Measurements from ENCODE around the gene COPS6. TPM values are rescaled to one million over a fixed set of nuclear protein-coding genes. Genes with fewer than 3 reads are reported as not detected.

COPS6 gene
- total RNA-seq, 1 donor from 2014 or later = 77.4 TPM

DNA sequence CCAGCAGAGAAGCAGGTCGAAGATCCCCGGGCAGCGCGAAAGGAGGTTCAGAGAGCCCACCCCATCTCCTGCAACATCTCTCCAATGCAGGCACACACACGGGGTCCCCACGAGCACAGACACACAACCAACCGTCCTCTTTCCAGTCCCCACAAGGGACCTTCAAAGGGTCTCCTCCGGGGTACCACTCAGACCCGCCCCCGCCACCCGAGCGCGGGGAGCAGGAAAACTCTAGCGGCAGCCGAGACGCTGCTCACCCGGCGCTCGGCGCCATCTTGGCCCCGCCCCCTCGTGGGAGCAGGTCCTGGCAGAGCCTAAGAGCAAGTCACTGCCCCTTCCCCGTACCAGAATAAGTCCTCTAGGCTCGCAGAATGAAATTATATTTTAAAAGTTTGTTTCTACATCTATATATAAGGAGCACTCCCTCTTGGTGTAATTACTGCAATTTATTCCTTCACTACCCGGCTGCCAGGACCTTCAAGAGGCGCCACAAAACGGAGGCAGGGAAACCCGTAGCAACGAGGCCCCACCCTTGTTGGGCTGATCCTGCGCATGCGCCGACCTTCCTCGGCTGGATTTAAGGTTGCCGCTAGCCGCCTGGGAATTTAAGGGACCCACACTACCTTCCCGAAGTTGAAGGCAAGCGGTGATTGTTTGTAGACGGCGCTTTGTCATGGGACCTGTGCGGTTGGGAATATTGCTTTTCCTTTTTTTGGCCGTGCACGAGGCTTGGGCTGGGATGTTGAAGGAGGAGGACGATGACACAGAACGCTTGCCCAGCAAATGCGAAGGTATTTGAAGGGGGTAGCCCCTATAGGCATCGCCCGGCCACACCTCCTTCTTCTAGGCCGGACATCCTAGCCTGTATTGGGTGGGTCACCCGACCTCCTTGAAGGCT, 30.6 kb downstream of the COPS6 start, which contains the start of the genes CNPY4 and TAF6:
CNPY4 (plus strand) TSS at position 563 of the 898 bp plus-strand sequence; CDS start at position 674, 111 bp downstream.
TAF6 (minus strand) TSS at position 287 of the 898 bp plus-strand sequence. CDS start 5,149 bp downstream, outside the sequence.
- peak within 1 kb of the TSS; percentile 99 for H3K4me3 Mint-ChIP-seq (ENCODE audit: unreplicated experiment)
- H3K9me3 Mint-ChIP-seq (ENCODE audit: unreplicated experiment) = peaks cover 13% of the 10 kb centered on the region
- H3K4me1 Mint-ChIP-seq (ENCODE audit: low read depth, unreplicated experiment) = peaks cover 6% of the 10 kb centered on the region
- TF ChIP-seq, protein P1, sequence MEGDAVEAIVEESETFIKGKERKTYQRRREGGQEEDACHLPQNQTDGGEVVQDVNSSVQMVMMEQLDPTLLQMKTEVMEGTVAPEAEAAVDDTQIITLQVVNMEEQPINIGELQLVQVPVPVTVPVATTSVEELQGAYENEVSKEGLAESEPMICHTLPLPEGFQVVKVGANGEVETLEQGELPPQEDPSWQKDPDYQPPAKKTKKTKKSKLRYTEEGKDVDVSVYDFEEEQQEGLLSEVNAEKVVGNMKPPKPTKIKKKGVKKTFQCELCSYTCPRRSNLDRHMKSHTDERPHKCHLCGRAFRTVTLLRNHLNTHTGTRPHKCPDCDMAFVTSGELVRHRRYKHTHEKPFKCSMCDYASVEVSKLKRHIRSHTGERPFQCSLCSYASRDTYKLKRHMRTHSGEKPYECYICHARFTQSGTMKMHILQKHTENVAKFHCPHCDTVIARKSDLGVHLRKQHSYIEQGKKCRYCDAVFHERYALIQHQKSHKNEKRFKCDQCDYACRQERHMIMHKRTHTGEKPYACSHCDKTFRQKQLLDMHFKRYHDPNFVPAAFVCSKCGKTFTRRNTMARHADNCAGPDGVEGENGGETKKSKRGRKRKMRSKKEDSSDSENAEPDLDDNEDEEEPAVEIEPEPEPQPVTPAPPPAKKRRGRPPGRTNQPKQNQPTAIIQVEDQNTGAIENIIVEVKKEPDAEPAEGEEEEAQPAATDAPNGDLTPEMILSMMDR (IDR thresholded peaks at IDR 0.05; ENCODE audit: partially characterized antibody, unreplicated experiment) = no peak
- H3K27ac Mint-ChIP-seq (ENCODE audit: unreplicated experiment) = peak within 1 kb of the TSS; percentile 97
- H3K36me3 Mint-ChIP-seq (ENCODE audit: unreplicated experiment) = no peaks in the 10 kb centered on the region
- DNase-seq = peak; percentile 96
- peaks cover 3% of the 10 kb centered on the region for H3K27me3 Mint-ChIP-seq (ENCODE audit: unreplicated experiment)

DNA sequence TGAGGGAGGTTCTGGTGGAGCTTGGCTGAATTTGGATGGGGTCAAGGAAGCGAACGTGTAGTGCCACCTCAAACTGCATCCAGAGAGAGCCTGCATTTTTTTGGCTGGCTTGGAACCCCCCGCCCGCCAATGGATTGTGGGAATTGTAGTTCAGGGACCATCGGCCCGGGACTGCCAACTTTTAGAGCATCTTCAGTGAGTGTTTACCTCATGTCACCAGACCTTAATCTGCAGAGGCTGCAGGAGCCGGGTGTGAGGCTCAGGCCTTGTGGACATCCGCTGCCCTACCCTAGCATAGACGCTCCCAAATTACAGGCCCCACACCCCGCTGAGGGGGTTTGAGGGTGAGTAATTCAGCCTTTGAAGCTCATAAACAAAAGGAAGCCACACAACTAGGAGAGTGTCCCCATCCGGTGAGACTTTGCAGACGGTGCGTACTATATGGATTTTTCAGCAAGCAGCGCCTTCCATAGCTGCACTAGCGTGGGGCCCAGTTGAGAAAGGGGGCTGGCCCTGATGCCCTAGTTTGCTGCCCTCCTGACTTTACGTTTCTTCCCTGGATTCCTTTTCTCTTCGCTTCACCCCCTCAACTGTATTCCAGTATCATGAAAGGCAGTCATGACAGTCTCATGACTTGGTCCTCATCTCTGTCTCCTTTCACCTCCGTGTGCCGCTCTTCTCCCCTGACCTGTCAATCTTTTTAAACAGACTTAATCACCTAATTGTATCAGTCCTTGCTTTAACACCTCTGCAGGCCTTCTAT, 31.4 kb downstream of the COPS6 start:
- H3K9me3 Mint-ChIP-seq (ENCODE audit: unreplicated experiment) = peaks cover 13% of the 10 kb centered on the region
- peaks cover 3% of the 10 kb centered on the region for H3K27me3 Mint-ChIP-seq (ENCODE audit: unreplicated experiment)
- peak overlapping the region; percentile 97 for H3K27ac Mint-ChIP-seq (ENCODE audit: unreplicated experiment)
- no peaks in the 10 kb centered on the region for H3K36me3 Mint-ChIP-seq (ENCODE audit: unreplicated experiment)
- DNase-seq = peak; percentile 59
- TF ChIP-seq, protein P1 (IDR thresholded peaks at IDR 0.05; ENCODE audit: partially characterized antibody, unreplicated experiment) = no peak
- peaks cover 6% of the 10 kb centered on the region for H3K4me1 Mint-ChIP-seq (ENCODE audit: low read depth, unreplicated experiment)
- peak overlapping the region; percentile 99 for H3K4me3 Mint-ChIP-seq (ENCODE audit: unreplicated experiment)

DNA sequence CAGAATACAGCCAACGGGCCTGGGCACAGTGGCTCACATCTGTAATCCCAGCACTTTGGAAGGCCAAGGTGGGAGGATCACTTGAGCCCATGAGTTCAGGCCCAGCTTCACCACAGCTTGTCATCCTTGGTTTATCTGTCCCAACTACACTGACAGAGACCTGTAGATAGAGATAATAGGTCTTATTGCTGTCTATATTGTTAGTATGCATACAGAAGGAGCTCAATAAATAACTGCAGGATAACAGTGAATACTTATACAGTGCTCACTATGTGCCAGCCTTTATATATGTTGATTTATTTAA, 31.9 kb downstream of the COPS6 start:
- Mint-ChIP-seq H3K36me3 (ENCODE audit: unreplicated experiment) (no peaks in the 10 kb centered on the region), H3K27ac (ENCODE audit: unreplicated experiment) (peak overlapping the region; percentile 1), H3K9me3 (ENCODE audit: unreplicated experiment) (peaks cover 13% of the 10 kb centered on the region), H3K4me1 (ENCODE audit: low read depth, unreplicated experiment) (peaks cover 6% of the 10 kb centered on the region), H3K4me3 (ENCODE audit: unreplicated experiment) (peak overlapping the region; percentile 99), H3K27me3 (ENCODE audit: unreplicated experiment) (peaks cover 3% of the 10 kb centered on the region)
- no peak for DNase-seq
- TF ChIP-seq, protein P1 (IDR thresholded peaks at IDR 0.05; ENCODE audit: partially characterized antibody, unreplicated experiment) = no peak

DNA sequence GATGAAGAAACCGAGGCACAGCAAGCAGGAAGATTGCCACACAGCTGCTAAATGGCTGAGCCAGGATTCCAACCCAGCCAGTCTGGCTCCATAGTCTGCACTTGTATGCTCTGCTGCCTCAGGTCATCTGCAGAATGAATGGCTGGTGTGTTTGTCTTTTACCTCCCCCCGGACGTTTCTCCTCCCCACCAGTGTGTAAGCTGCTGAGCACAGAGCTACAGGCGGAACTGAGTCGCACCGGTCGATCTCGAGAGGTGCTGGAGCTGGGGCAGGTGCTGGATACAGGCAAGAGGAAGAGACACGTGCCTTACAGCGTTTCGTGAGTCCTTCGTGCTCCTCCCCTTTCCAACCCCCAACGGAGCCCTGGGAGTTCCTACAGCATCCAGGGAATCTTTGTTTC, 33.3 kb downstream of the COPS6 start:
- no peak for DNase-seq
- Mint-ChIP-seq H3K27ac (ENCODE audit: unreplicated experiment) (no peak overlapping the region), H3K4me3 (ENCODE audit: unreplicated experiment) (no peak overlapping the region), H3K4me1 (ENCODE audit: low read depth, unreplicated experiment) (peaks cover 6% of the 10 kb centered on the region), H3K27me3 (ENCODE audit: unreplicated experiment) (peaks cover 9% of the 10 kb centered on the region), H3K9me3 (ENCODE audit: unreplicated experiment) (peaks cover 13% of the 10 kb centered on the region), H3K36me3 (ENCODE audit: unreplicated experiment) (no peaks in the 10 kb centered on the region)
- TF ChIP-seq, protein P1 (IDR thresholded peaks at IDR 0.05; ENCODE audit: partially characterized antibody, unreplicated experiment) = no peak
